DMS 273 (cell line): ENCODE data around the gene OR52E5.

Experiments
- DNase-seq: peaks from one replicate; lab custom pipeline; 2025; ENCODE audit not compliant: unreplicated experiment; lab: John Stamatoyannopoulos, UW

Gene OR52E5

DNA sequence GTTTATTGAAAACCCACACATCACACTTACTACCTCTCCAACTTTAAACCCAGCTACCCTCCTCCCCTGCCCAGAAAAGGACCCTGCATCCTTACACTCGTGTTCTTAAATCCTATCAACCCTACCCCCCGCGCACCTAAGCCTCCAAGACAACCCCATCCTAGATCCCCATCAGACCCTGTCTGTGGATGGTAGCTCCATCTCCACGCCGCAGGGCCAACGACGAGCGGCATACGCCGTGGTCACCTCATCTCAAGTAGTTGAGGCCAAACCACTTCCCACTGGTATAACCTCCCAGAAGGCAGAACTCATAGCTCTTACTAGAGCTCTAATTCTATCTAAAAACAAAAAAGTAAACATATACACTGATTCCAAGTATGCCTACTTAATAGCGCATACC is 39.7 kb downstream of the OR52E5 start:
- DNase-seq: no peak

DNA sequence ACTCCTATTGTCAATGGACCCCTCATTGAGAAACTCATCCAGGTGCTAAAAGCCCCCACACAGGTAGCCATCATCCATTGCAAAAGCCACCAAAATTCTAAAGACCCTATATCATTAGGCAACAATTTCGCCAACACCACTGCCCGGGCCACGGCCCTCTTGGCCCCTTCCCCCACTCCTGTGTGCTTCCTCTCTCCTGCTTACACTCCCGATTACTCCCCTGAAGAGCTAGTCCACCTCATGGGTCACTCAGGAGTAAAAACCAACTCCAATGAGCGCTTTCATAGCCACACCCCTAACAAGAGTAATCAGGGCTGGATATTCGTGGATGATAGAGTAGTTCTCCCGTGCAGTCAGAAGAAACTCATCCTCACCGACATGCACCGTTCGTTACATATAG is 40.1 kb downstream of the OR52E5 start:
- no peak for DNase-seq

DNA sequence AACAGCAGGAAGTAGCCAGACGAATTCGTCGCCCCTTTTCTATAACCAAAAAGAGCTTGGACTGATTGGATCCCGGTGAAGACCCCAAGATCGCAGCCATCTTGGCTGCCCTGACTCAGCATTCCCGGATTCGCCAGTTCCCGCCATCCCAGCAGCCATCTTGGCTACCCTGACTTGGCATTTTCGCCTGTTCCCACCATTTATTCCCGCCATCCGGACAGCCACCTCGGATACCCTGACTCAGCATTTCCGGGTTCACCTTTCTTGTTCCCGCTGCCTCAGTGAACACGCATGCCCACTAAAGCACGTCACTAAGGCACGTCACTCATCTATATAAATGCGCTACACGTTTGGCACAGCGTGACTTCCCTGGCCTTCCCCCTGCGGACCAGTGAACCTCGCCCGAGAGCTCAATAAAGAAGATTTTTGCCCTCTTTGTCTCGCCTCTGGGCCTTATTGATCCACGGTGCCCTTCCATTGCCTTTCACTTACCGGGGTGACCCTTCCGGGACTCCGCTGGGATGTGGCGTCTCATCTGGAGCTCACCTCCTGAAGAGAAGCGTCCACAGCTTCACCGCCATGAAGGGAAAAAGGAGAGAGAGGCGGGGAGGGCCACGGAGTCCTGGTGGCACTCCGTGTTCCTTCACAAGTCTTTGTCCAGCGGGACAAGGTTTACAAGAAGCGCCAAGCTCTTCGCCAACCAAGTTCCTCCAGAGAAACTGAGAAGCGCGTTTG is 45.0 kb downstream of the OR52E5 start:
- no peak for DNase-seq

DNA sequence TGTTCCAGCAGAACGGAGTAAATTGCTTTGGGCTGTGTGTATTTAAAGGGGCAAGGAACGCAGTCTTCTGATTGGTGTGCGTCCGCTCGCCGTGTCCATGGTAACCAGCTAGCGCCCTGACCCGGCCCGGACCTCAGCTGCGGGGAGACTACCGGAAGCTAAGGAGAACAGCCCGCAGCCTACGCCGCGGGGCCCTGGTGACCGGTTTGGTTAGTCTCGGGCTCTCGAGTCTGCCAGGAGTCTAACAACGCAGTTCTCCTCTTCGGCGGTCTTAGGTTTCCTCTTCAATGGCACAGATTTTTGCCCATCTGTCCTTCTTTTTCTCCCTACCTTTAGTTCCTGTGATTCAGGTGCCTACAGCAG is 45.6 kb downstream of the OR52E5 start:
- DNase-seq: no peak

- no peak for DNase-seq
Measured at GRCh38 chr11:5940748-5941147, 47.7 kb downstream of the OR52E5 start.

DNA sequence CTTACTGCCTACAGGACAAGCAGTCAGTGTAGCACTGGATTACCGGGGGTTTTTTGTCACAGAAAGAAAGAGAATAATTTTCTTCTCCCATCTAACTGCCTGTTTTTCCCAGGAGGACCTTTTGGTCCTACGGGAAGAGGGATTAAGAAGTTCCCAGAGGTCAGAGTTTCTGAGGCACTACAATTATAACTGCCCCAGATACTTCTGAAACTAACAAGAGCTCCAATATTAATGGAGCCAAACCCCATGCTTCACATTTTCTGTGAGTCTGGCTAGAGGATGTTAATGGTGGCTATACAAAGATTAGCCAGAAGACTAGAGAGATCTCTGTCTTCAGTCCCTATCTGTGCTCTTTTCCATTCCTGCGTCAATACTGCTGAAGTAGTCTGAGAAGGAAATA is 48.9 kb downstream of the OR52E5 start, which contains the start of gene OR56A3:
Gene OR56A3 (plus strand): TSS at position 301 of the 400 bp plus-strand sequence. CDS start 5,096 bp downstream, outside the sequence.
- DNase-seq: no peak
